Nephron progenitor cell (in vitro differentiated cells): Measurements from ENCODE around the gene CHN2.

Source experiments
- DNase-seq: peaks from one replicate; pipeline ENCODE4 v3.0.0; 2021
- H3K27ac Mint-ChIP-seq: 2 replicates; pipeline ENCODE4 v1.8.0; 2021; ENCODE audit warnings: mild to moderate bottlenecking, moderate library complexity, mixed read lengths
- H3K27me3 Mint-ChIP-seq: 2 replicates; pipeline ENCODE4 v1.8.0; 2021; ENCODE audit warnings: mild to moderate bottlenecking, low read depth, mixed read lengths; ENCODE audit not compliant: poor library complexity
- H3K36me3 Mint-ChIP-seq: 2 replicates; pipeline ENCODE4 v1.8.0; 2021; ENCODE audit warnings: low read depth, mixed read lengths
- H3K4me1 Mint-ChIP-seq: 2 replicates; pipeline ENCODE4 v1.8.0; 2021; ENCODE audit warnings: mixed read lengths
- H3K4me3 Mint-ChIP-seq: 2 replicates; pipeline ENCODE4 v1.8.0; 2021; ENCODE audit warnings: mild to moderate bottlenecking, moderate library complexity, mixed read lengths
- H3K9me3 Mint-ChIP-seq: 2 replicates; pipeline ENCODE4 v1.8.0; 2021; ENCODE audit warnings: mild to moderate bottlenecking, moderate library complexity, mixed read lengths
- TF ChIP-seq, protein P1 (sequence below): fragments of 200-600 bp; sonication (generic); IDR thresholded peaks from 2 replicates; pipeline ENCODE4 v1.5.0; 2021; ENCODE audit warnings: antibody characterized with exemption

Gene CHN2

DNA sequence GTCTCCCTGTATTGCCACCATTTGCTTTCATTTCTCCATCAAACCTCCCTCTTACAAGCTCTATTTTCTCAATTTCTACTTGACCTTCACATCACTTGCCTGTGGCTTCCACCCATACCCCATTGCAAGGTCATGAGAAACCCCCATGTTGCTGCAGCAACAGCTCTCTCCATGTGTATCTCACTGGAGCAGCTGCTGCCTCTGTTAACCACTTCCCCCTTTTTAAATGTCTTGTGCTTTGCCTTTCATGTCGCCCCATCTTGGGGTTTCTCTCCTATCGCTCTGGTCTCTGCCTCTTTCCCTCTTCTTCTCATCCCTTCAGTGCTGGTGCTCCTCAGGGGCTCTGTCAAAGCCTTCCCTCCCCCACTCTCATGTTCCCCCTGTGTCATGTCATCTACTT is 148.8 kb downstream of the CHN2 start:
- TF ChIP-seq, protein P1, sequence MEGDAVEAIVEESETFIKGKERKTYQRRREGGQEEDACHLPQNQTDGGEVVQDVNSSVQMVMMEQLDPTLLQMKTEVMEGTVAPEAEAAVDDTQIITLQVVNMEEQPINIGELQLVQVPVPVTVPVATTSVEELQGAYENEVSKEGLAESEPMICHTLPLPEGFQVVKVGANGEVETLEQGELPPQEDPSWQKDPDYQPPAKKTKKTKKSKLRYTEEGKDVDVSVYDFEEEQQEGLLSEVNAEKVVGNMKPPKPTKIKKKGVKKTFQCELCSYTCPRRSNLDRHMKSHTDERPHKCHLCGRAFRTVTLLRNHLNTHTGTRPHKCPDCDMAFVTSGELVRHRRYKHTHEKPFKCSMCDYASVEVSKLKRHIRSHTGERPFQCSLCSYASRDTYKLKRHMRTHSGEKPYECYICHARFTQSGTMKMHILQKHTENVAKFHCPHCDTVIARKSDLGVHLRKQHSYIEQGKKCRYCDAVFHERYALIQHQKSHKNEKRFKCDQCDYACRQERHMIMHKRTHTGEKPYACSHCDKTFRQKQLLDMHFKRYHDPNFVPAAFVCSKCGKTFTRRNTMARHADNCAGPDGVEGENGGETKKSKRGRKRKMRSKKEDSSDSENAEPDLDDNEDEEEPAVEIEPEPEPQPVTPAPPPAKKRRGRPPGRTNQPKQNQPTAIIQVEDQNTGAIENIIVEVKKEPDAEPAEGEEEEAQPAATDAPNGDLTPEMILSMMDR: no peak
- Mint-ChIP-seq H3K36me3 (no peaks in the 10 kb centered on the region), H3K27ac (no peak overlapping the region), H3K9me3 (no peaks in the 10 kb centered on the region), H3K4me1 (peaks cover 4% of the 10 kb centered on the region), H3K4me3 (no peak overlapping the region), H3K27me3 (peaks cover 6% of the 10 kb centered on the region)
- DNase-seq: no peak

DNA sequence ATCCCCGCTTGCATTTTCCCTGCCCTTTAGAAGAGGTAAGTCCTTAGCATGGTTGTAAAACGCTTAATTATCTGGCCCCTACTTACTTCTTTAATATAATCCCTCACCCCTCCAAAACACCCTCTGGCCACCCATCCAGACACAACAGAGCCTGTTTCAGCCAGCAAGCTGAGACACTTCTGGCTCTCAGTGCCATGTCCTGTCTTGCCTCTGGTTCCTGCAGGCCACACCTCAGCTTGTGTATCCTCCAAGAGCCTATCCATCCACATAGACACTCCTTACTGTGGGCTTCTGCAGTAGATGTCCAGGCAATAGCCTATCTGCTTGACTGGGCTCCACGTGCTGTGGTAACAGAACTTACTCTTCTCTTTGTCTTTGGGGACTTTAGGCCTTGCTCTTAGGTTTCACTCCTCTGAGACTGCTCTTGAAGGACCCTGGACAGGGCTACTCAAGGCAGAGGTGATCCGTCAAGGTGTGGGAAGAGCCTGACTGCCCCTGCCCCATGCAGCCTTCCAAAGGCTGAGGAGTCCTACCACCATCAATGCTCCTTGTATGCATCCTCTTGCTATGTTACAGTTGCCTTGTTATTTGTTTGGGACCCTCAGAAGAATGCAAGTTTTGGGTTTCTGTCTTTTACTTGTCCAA is 149.9 kb downstream of the CHN2 start:
- Mint-ChIP-seq H3K27ac (no peak overlapping the region), H3K9me3 (no peaks in the 10 kb centered on the region), H3K27me3 (peaks cover 6% of the 10 kb centered on the region), H3K4me3 (no peak overlapping the region), H3K36me3 (no peaks in the 10 kb centered on the region), H3K4me1 (no peaks in the 10 kb centered on the region)
- no peak for DNase-seq
- TF ChIP-seq, protein P1: no peak

DNA sequence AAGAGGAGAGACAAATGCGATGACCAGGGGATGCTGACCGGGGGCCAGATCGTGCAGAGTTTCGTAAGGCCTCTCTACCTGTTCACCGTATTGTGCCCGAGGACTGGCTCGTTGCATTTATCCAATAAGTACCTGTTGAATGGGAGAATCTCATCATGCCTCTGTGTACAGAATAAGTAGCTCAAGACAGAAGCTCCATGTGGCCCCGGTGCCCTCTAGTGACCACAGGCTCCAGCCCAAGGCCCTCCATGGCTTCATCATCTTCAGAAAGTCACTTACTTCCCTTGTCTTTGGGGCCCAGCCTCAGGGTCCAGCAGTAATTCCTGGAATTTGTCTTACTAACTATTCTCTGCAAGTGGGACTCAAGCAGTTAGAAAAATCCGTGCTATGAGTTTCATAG is 151.0 kb downstream of the CHN2 start:
- DNase-seq: peak; percentile 22
- Mint-ChIP-seq H3K27ac (no peak overlapping the region), H3K36me3 (no peaks in the 10 kb centered on the region), H3K27me3 (peaks cover 6% of the 10 kb centered on the region), H3K4me3 (no peak overlapping the region), H3K4me1 (peaks cover 11% of the 10 kb centered on the region), H3K9me3 (no peaks in the 10 kb centered on the region)
- TF ChIP-seq, protein P1: peak; percentile 40

DNA sequence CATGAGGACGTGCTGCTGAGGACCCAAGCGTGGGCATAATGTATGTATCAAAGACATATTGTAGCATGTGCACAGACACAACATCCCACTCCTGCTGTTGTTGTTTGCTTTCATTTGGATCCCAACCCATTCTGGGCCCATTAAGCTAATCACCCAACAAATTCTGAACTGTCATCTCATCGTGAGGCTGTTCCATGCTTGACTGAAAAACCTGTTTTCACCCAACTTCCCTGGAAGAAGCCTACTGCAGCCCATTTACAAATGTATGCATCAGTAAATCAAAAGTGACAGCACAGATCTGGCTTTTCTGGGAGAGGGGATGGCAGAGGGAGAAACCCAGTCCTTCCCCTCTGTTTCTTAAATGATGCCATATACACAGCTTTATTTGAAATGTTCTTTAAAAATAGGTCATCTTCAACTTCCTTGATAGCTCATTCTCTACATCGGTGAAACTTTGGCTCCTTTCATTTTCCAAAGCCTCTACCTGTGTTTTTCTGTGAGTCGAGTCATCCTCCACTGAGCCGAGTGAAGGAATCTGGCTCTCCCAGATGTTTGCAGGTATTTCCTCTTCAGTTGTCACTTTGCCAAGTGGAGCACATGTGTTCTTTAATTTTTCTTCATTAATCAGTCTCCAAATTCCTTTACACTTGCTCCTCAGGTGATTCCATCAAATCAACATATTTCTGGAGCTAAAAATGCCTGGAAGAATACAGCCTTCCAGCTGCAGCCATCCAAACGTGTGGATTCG is 151.8 kb downstream of the CHN2 start:
- TF ChIP-seq, protein P1: no peak
- Mint-ChIP-seq H3K9me3 (no peaks in the 10 kb centered on the region), H3K27ac (no peak overlapping the region), H3K27me3 (peaks cover 6% of the 10 kb centered on the region), H3K36me3 (no peaks in the 10 kb centered on the region), H3K4me3 (no peak overlapping the region), H3K4me1 (peaks cover 19% of the 10 kb centered on the region)
- no peak for DNase-seq

DNA sequence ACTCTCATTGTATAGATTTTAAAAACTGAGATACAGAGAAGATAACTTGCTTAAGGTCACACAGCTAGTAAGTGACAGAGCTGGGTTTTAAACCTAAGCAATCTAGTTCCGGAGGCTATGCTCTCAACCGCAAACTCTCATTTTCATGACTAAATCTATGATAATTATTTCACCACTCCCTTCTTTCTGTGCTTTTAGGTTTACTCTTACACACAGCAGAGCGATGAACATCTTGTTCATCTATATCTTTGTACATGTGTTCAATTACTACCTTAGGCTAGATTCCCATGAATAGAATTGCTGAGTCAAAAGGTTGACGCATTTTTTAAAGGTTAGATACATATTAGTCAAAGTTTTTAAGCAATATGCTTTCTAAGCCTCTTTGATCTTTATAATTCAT is 154.8 kb downstream of the CHN2 start:
- TF ChIP-seq, protein P1: no peak
- H3K27ac Mint-ChIP-seq: no peak overlapping the region
- peaks cover 3% of the 10 kb centered on the region for H3K9me3 Mint-ChIP-seq
- DNase-seq: no peak
- peaks cover 40% of the 10 kb centered on the region for H3K4me1 Mint-ChIP-seq
- H3K36me3 Mint-ChIP-seq: peaks cover 4% of the 10 kb centered on the region
- peaks cover 6% of the 10 kb centered on the region for H3K27me3 Mint-ChIP-seq
- H3K4me3 Mint-ChIP-seq: no peak overlapping the region

DNA sequence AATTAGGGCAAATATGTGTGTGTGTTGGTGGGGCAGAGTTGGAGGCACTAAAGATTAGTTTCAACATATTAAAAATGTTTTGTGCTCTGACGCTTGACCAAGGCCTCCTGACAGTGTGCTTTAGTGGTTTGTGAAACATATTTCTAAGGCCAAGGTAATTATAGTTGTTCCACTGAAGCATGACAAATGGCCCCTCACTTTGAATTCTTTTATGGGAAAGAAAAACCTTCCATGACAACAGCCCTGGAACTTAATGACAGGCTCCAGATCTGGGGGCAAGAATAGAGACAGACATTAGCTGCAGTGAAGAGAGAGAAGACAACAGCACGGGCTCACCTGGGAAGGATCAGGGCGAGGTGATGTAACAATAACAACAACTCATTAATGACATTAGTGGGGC is 155.8 kb downstream of the CHN2 start:
- peak overlapping the region; percentile 0 for H3K4me3 Mint-ChIP-seq
- H3K4me1 Mint-ChIP-seq: peaks cover 44% of the 10 kb centered on the region
- H3K9me3 Mint-ChIP-seq: peaks cover 3% of the 10 kb centered on the region
- H3K36me3 Mint-ChIP-seq: peaks cover 4% of the 10 kb centered on the region
- no peak overlapping the region for H3K27ac Mint-ChIP-seq
- no peak for DNase-seq
- peaks cover 6% of the 10 kb centered on the region for H3K27me3 Mint-ChIP-seq
- TF ChIP-seq, protein P1: no peak
